Measurements from ENCODE around the gene TGFBR3.

Gene TGFBR3

DNA sequence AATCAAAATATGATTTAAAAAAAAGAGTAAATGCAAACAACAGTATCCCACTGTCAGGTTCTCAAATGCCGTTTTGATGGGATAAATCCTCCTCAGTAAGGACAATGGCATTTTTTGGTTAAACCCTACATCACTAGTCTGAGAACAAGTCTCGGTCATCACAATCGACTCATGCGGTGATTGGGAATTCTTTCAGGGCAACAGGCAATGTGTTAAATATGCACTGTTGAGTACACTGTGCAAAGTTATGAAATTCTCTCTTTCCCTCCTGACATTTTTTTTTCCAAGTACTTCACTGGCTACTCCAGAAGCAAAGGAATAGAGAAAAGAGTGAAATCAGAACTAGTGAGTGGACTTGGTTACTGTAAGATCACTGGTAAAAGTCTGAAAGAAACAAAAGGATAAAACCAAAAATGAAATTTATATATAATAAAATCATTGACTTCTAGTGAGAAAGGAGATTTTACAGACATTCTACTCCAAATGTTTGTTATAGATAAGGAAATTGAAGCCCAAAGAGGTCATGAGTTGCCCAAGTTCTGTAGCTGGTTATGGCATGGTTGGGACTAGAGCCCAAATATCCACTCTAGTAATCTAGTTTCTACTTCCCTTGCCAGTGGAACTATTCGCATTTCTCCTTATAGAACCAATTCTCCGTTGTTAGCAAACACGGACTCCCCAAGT lies 111.3 kb downstream of the TGFBR3 start:
- no peak for DNase-seq

- no peak for DNase-seq
Observed at GRCh38 chr1:91771717-91772116, 114.2 kb downstream of the TGFBR3 start.

- DNase-seq: no peak
Observed at GRCh38 chr1:91770667-91771268, 115.2 kb downstream of the TGFBR3 start.

GRCh38 chr1:91769742-91770141 lies 116.2 kb downstream of the TGFBR3 start:
- no peak for DNase-seq

DNA sequence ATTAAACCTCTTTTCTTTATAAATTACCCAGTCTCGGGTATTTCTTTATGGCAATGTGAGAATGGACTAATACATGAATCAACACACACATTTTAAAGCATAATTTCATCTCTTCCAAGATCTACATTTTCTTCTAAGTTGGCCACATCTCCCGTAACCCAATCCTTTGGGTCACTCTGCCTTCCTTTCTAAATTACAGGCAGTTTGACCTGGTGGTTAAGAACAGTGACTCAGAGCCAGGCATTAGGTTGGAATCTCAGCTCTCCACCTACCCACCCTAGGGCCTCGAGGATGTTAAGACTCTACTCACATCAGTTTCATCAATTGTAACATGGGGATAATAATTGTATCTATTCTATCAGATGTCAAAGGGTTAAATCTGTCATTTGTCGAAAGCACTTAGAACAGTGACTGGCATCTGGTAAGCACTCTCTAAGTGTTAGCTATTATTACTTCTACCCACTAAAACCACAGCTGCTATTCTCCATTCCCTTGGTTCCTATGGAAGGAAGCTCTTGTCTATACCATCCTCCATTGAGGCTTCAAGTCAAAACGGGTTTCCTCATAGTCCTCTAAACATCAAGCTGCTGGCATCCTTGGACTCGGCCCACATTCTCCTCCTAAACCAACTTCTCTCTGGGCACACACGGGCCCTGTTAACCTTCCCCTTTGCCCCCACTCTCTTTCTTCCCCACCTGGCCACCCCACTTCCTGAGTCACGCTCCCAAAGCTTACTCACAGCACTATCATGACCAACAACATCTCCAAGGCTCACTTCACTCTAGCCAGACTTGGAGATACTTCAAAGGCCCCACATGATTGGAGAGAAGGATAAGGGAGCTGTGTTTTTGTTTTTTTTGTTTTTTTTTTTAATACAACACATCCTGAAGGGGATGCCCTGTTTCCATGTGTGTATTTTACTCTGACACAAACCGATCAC lies 116.9 kb downstream of the TGFBR3 start:
- no peak for DNase-seq

- DNase-seq: no peak
Observed at GRCh38 chr1:91768120-91768519, 117.8 kb downstream of the TGFBR3 start.

GRCh38 chr1:91766883-91767282 lies 119.1 kb downstream of the TGFBR3 start:
- no peak for DNase-seq

GRCh38 chr1:91765880-91766443 lies 120.0 kb downstream of the TGFBR3 start:
- no peak for DNase-seq

DNA sequence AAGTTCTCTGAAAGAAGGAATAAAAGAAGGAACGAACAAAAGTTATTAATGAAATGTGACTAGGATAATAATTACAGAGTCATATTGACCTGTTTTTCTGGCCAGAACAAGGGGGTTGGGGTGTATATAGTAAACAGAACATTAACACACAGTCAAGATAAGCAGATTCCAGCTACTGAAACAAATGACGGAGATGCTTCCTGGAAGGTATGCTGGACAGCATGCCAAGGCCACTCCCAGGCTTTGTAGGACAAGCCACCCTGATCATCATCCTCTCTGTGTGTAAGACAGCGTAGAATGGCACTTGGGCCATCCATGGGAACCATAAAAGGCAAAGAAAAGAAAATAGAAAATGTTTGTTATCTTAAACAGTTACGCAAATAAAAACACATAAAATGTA lies 120.7 kb downstream of the TGFBR3 start:
- no peak for DNase-seq

DNA sequence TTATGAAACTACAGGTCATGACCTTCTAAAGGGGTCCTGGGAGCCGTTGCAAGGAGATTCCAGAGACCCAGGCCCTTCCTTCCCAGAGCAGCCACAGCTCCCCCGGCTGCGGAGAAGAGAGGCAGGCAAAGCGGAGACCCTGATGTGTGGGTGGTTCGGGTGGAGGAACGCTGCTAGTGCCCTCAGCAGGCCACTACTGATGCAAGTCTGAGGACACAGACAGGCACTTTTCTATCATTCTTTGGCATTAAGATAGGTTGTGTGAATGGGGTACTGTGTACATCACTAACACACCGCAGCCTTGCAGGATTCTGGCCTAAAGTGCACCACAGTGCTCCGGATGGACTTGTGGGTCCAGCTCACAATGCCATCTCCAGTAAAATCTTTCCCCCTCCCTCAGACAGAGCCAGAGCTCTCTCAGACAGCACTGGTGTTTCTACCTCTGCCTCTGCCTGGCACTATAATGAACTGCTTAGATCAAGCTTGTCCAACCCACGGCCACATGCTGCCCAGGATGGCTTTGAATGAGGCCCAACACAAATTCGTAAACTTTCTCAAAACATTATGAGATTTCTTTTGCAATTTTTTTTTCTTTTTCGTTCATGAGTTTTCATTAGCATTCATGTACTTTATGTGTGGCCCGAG lies 121.4 kb downstream of the TGFBR3 start:
- DNase-seq: no peak

GRCh38 chr1:91763252-91763651 lies 122.7 kb downstream of the TGFBR3 start:
- no peak for DNase-seq

DNA sequence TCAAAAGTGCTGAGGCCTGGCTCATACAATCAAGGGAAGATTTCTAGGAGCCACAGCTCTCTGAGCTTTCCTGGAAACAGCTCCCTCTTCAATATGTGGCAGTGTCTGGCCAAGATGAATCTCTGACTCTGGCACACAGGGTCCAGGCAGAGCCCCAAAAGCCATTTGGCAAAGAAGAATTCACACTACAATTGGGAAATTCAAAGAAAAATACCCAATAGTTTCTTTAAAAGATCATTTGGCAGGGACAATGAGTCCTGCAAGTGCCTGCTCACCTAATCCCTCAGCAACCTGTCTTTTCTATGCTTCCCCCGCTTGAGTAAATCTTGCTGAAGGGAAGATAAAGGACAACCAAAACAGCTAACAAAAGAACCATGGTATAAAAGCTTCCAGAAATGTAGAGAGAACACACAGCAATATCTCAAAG lies 124.6 kb downstream of the TGFBR3 start:
- DNase-seq: no peak

GRCh38 chr1:91760512-91760911 lies 125.4 kb downstream of the TGFBR3 start:
- no peak for DNase-seq

GRCh38 chr1:91759076-91759475 lies 126.9 kb downstream of the TGFBR3 start:
- no peak for DNase-seq

- no peak for DNase-seq
Observed at GRCh38 chr1:91757763-91758460, 128.0 kb downstream of the TGFBR3 start.

DNA sequence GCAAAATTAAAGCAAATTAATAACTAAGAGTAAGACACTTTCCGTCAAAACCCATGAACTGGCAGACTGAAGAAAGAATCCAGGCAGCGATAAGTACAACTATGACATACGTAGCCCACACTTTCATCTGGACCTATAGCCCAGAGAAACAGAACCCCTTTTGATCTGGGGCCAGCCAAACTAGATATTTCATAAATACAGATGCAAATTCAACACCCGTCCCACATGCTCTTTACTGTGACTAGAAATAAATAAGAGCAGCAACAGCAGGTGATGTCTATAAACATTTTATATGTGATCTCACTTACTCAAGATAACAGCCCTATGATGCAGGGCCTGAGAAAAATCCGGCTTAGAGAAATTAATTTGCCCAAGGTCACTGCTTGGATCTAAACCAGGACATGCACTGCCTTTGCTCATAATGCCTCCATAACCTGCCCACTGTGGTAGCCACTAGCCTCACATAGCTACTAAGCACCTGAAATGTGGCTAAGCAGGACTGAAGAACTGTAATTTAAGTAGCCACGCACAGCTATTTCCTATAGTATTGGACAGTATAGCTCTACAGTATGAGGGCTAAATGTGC lies 130.2 kb downstream of the TGFBR3 start:
- no peak for DNase-seq

- DNase-seq: no peak
Observed at GRCh38 chr1:91754816-91755580, 131.0 kb downstream of the TGFBR3 start.

- DNase-seq: peak; percentile 15
Observed at GRCh38 chr1:91754348-91754747, 131.6 kb downstream of the TGFBR3 start.

DNA sequence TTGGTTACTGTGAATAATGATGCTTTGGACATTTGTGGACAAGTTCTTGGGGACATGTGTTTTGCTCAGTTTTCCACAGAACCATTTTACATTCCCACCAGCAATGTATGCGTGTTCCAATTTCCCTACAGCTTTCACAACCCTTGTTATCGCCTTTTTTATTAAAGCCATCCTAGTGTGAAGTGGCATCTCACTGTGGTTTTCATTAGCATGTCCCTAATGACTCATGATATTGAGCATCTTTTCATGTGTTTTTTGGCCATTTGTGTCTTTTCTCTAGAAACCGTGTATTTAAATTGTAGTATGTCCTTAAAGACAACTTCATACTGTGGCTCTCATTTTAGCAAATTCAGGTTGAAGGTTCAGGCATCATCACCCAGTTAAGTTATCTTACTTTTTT lies 132.1 kb downstream of the TGFBR3 start:
- no peak for DNase-seq

GRCh38 chr1:91752324-91752723 lies 133.6 kb downstream of the TGFBR3 start:
- DNase-seq: no peak

GRCh38 chr1:91751275-91751674 lies 134.7 kb downstream of the TGFBR3 start:
- DNase-seq: no peak

All from kidney glomerular epithelial cell (primary cell).